ENCODE measurements around the gene CENPX.
"Not testable (repeated sequence)": the region's sequence is repeated elsewhere in the genome, so short reads cannot be mapped to it uniquely, and the experiment has no call there.

Gene CENPX

DNA sequence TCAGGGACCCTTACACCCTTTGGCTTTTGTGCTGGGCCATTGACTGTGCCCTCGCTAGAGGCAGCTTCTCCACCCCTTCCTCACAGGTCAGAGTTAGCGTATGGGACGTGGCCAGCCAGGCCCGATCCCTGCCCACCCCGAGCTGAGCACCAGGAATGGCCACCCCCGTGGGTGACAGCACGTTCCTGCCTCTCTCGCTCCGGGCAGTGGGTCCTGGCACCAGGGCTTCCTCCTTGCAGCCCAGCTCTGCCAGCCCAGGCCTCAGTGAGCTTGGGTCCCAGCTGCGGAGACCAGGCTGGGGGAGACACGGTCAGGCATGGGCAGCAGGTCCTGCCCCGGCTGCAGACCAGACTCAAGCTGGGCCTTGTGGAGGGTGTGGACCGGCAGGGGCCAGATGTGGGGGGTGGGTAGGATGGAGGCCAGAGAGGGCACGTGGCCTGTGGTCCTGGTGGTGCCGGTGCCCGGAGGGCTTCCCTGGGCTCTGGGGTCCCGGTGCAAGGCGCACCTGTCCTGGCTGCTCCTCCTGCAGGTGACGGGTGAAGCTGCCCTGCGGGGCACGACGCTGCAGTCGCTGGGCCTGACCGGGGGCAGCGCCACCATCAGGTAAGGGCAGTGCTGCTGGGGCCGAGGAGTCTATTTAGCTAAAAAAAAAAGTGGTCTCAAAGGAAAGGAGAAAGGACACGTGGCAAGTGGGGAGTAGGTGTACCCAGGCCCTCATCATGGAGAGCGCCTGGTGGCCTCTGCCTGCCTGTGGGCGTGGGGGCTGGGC lies 27.0 kb downstream of the CENPX start:
- DNase-seq = no peak

DNA sequence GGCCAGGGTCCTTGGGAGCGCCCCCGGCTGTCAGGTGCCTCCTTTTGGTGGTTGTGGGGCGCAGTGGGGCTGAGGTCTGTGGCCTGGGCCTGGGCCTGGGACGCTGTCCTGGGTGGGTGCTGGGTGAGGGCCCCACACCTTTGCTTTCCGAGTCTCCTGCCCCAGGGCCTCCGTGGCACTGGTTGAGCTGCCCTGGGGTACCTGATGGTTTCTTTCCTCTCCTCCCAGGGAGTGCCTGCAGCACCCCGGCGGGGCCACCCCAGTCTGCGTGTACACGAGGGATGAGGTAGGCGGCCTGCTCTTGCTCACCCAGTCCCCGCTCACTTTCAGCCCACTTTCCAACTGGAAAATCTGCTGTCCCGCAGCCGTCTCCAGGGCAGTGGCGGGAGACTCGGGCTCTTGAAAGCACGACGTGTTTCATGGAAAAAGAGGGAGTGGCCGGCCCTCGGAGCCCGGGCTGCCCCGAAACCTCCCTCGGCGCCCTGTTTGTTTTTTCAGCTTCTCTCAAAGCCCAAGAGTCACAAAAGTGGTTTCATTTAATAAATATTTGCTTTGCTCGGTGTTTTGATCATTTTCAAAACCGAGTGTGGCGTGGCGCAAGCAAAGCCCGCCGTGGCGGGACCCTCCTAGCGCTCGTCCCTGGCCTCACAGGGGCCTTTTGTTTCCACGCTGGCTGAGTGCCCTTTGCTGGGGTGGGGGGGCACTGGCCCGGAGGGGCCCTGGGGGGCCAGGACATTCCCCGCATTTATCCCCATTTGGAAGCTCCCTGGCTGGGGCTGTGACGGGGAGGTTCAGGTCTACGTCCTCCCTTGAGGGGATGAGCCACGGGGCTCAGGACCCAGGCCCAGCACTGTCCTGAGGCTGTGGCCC lies 27.9 kb downstream of the CENPX start:
- no peak for DNase-seq

DNA sequence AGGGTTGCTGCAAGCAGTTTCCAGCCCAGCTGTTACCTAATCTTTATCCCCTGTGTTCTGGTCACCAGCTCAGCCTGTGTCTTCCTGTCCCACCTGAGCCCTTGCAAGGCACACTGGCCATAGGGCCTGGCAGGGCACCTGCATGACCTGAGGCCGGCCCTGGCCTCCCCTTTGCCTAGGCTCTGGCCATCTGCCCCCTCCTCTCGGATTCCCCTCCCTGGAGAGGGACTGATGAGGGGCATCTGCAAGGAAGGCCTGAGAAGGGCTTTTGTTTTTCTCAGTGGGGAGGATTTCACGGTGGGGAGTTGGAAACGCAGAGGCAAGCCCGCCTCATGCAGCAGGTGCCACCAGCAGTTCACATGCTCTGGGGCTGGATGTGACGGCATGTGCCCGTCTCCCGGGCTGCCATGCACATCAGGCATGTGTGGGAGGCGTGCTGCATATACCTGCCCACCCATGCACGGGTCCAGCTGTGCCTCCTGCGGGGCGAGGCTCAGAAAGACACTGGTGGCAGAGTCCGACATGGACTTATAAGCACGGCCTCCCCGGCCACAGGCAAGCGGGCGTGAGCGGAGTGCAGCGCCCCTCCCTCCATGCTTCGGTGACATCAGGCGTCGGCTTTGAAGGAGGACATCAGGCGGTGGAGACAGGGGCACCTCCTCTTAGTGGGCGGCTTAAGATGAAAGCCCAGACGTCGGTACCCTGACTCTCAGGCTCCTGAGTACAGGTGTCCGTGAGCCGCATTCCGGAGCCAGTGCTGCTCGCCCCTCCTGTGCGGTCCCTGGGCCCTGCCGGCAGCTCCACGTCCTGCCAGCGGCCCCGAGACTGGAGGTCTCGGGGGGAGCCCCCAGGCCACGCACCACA lies 28.7 kb downstream of the CENPX start:
- DNase-seq = no peak

DNA sequence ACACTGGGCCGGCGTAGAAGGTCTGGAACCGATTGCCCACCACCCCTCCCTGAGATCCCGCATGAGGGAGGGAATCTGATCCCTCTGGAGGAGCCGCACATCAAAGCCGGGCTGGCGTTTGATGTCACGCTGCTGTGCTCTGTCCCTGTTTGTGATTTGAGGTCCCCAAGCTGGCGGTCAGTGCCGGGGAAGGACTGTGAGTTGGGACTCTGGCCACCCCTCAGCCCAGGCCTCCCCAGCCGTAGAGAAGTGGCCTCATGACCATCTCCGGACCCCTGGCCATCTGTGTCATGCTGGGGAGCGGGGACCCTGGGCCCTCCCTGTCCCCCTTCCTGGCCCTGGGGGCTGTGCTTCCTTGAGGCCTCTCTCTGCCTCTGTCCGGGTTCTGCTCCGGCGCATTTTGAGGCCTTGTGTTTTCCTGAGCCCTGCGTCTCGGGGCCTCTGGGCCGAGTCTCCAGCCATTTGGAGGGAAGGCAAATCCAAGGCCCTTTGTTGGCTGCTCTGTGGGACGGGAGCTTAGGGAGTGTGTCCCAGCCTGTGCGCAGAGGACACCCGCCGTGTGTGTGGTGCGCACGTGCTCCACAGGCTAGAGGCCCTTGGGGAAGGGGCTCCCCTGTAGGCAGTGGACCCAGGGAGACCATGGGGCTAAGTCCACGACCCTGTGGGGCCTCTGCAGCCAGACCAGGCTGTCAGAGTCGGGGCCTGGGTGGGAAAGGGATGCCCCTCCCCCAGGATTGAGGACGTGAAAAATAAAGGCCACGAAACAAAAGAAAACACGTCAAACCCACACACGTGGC lies 30.2 kb downstream of the CENPX start:
- no peak for DNase-seq

DNA sequence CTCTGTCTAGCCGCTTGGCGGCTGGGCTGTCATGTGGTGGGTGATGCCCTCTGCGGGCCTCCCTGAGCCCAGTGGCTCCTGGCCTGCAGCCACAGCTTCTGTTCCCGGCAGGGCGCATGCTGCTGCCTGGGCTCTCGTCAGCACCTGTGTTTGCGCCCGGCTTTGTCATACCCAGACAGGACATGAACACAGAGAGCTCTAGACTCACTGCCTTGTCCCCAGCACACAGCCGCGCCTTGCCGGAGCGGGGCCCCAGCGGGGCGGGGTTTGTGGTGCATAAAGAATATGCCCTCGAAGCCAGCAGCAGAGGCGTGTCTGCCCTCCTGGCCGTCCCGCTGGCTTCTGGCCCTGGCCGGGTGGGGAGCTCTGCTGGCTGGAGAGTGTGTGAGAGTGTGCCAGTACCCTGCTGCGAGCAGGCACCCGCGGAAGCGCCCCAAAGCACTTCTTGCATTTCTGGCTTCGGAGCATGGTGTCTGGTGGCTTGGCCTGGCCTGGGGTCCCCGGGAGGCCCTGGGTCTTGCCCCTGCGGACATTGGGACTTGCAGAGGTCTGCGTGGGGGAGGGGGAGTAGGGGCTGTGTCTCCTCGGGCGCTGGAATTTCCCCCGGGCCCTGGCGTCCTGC lies 30.9 kb downstream of the CENPX start:
- DNase-seq = no peak

DNA sequence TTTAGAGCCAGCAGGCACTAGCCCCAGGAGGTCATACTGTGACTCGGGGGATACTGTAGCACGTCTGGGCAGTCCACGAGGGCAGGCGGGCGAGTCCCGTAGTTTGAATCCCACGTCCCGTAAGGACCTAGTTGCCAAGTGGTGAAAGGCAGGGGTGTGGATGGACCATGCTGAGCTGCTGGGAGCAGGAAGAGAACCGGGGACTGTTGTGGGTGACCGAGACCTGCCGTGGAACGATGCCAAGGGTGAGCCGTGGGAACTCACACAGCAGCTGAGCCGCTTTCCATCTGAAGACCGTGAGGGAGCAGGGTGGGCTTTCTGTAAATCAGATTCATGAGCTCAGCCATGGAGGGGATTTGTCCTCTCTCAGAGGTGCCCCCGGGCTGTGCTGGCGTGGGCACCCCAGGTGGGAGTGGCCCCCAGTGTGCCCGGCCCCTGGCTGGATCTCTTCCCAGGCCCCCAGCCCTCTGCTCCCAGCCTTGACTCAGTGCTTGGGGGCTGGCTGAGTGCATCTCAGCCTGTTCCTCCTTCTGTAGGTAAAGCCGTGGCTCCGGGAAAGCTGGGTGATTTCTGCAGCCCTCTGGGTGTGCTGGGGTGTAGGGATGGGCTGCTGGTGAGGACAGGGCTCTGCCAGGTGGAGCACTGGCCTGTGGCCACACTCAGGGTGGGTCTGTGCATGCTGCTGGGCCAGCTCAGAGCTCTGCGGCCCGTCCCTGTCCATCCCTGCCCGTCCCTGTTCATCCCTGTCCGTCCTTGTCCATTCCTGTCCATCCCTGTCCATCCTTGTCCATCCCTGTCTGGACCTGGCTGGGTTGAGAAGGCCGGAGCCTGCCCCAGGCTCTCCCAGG lies 31.6 kb downstream of the CENPX start:
- no peak for DNase-seq

DNA sequence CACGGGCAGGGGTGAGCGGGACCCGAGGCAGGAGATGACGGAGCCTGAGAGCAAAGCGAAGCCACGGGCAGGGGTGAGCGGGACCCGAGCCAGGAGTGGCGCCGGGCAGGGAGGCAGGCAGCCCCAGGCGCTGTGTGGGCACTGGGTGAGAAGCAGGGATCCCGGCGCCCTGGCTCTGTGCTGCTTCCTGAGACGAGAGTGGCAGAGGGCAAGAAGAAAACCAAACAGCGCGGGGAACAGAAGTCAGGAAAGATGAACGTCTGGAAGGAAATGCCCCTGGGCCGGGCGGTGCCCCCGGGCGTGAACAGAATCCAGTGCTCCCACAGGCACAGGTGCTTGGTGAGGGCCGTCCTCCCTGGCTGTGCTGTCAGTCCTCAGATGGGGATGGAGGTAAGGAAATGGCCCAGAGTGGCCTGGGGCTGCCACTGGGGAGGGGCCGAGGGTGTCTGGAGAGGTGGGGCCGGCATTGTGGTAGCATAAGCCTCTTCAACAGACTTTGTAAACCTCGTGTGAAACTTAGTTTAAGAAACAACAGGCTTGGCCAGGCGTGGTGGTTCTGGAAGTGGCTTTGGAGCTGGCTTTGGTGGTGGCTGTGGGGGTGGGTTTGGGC lies 35.4 kb downstream of the CENPX start:
- DNase-seq = no peak

DNA sequence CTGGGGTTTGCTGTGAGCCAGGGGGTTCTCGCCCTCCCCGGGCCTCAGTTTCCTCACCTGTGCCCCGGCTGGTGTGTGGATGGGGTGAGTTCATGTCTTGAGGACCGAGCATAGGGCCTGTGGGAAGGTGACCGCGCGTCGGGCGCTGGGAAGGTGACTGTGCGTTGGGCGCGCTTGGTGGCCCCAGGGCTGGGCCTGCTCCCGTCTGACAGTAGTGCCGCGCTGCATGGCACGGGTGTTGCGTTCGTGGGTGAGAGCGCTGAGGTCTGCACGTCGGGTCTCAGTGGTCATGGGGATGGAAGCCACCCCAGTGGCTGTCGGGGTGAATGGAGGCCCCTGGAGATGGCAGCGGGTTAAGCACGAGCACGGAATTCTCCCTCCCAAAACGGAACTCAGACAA lies 36.1 kb downstream of the CENPX start:
- no peak for DNase-seq

DNA sequence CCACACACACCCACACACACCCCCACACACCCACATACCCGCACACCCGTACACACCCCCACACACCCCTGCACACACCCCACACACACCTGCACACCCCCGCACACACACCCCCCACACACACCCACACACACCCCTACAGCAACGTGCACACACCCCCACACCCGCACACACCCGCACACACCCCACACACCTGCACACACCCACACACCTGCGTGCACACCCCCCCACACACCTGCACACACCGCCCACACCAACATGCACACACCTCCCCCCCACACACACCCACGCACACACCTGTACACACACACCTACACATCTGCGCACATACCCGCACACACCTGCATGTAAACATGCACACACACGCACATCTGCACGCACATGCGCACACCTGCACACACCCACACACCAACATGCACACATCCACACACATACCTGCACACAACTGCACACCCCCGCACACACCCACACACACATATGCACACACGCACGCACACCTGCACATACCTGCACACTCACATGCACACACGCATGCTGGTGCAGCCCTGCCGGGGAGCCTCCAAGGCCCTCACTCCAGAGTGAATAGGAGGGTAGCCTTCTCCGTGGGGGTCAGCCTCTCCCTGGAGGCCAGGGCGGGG lies 37.8 kb downstream of the CENPX start:
- DNase-seq = no peak

DNA sequence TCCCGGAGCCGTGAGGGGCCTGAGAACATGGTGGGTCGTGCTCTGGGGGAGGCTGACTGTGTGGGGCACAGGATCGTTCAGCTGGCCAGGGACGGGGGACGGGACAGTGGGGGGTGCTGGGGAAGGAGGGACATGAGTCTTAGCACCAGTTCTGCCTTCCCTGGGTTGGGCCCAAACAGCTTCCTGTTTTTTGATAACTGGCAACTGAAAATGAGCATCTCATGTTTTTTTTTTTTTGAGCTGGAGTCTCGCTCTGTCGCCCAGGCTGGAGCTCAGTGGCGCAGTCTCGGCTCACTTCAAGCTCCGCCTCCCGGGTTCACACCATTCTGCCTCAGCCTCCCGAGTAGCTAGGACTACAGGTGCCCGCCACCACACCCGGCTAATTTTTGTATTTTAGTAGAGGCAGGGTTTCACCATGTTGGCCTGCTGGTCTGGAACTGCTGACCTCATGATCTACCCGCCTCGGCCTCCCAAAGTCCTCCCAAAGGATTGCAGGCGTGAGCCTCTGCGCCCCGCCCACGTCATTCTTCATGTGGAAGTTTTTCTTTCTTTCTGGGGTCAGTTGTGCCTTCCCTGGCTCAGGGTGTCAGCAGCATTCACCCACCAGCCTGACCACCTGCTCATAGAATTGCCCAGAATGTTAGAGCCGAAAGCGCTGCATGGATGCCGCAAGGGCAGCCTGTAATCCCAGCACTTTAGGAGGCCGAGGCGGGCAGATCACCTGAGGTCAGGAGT lies 38.9 kb downstream of the CENPX start:
- no peak for DNase-seq

DNA sequence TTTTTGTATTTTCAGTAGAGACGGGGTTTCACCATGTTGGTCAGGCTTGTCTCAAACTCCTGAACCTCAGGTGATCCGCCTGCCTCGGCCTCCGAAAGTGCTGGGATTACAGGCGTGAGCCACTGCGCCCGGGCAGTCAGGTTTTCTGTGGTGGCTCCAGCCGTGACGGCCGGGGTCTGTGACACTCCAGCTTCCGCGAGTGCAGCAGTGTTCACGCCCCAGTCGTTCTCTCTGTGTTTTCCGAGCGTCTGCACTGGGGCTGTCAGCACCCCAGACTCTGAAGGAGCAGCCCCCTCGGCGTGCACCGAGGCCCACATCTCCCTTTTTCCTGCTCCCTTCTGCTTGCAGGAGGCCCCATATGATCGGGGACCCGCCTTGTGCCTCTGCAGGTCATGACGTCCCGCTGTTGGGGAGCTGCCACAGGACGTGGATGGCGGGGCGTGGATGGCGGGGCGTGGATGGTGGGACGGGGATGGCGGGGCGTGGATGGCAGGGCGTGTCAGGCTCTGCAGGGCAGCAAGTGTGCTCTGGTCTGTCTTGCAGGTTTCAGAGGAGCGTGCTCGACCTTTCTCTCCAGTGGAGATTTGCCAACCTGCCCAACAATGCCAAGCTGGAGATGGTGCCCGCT lies 39.6 kb downstream of the CENPX start:
- no peak for DNase-seq

DNA sequence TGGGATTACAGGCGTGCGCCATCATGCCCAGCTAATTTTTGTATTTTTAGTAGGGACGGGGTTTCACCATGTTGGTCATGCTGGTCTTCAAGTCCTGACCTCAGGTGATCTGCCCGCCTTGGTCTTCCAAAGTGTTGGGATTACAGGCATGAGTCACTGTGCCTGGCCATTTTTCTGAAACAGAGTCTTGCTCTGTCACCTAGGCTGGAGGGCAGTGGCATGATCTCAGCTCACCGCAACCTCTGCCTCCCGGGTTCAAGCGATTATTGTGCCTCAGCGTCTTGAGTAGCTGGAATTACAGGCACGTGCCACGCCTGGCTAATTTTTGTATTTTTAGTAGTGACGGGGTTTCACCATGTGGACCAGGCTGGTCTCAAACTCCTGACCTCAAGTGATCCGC lies 41.2 kb downstream of the CENPX start:
- DNase-seq = not testable (repeated sequence)

DNA sequence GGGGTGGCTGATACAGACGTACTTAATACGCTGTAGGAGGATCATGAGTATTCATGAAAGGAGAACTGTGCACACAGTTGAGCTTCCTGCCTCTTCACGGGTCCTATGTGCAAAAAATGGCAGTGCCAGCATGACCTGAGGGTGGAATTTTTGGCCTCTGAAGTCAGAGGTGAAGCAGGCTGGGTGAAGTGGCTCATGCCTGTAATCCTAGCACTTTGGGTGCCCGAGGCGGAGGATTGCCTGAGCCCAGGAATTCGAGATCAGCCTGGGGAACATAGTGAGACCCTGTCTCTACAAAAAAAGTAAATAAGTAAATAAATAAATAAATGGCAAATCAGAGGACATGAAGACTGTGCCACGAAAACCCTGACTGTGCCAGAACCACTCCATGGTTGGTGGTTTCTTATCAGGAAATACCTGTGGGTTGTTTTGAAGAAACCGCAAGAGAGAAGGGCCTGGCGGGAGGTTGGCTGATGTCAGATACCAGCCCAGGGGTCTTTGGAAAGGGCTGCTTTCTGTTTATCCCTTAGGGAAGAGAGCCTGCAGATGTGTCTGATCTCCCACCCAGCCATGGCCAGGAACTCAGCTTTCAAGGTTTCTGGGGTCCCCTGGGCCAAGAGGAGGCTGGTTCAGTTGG lies 41.9 kb downstream of the CENPX start:
- DNase-seq = no peak

DNA sequence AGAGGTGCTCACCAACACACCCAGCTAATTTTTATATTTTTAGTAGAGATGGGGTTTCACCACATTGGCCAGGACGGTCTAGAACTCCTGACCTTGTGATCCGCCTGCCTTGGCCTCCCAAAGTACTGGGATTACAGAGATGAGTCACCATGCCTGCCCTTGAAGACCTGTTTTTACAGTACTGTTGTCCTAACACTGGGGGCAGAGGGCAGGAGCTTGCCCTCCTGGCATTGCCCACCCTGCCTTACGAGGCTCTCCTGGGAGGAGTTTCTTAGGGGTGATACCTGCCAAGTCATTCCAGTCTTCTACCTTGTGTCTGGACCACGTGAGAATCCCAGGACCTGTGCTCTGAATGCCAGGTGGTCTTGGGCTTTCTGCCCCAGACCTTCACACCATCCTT lies 42.6 kb downstream of the CENPX start:
- no peak for DNase-seq

DNA sequence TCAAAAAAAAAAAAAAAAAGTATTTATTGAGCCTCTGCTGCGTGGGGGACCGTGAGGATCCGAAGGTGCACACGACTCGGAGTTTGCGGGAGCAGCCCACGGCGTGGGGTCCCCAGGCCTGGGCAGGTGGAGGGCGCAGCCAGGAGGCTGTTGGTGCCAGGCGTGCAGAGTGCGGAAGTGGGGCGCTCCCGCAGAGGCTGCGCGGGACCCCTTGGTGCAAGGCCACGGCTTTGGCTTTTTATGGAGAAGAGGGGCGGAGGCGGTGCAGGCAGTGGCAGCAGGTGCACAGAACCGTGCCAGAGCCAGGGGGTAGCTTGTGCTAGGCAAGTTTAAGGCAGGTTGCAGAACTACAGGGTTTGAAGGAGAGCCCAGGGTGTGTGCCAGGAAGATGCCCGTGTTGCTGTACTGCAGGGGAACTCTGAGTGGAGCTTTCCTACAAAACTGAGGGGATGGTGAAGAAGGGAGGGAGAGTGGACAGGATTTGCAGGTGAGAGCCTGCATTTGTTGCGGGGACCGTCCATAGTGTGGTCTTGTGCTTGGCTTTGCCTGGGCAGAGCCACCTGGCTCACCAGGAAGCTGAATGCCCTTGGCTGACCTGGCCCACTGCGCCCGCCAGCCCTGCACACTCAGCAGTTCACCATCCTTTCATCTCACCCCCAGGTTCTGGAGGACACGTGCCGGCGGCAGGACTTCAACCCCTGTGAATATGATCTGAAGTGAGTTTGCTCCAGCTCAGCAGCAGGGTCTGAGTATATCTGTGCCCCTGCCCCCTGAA lies 44.0 kb downstream of the CENPX start:
- DNase-seq = no peak

DNA sequence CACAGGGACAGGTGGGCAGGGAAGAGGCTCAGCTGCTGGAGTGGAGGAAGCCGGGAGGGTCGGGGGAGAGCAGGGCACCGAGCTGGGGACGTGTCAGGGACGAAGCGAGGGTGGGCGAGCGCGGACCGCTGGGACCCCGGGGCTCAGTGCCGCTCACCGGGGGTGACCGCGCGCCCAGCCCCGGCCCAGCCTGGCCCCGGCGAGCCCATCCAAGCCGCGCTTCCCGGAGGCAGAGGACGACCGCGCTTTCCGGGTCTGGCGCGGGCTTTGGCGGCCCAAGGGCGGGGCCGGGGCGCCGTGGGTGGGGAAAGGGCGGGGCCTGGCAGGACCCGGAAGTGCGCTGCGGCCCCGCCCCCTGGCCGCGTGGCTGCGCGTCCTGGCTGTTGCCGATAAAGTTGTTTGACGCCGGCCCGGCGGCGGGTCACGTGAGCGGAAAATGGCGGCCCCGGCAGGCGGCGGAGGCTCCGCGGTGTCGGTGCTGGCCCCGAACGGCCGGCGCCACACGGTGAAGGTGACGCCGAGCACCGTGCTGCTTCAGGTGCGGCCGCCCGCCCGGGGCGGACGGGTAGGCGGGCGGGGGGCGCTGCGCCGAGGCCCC lies 45.4 kb downstream of the CENPX start, which contains the start of gene ASPSCR1:
Gene ASPSCR1, plus strand, starts transcription at position 419 of the 598 bp plus-strand sequence. Its CDS starts 18 bp downstream, at position 437.
- DNase-seq = peak; percentile 98
